Measurements from ENCODE around the gene FAM222A. TPM values are rescaled to one million over a fixed set of nuclear protein-coding genes. Genes with fewer than 3 reads are reported as not detected.

Gene FAM222A
- polyA plus RNA-seq, 1 donor from 2014 or later = 8.5 TPM

GRCh38 chr12:109685574-109686447 is 27.8 kb upstream of the FAM222A start:
- H4K20me1 ChIP-seq (ENCODE audit: insufficient read depth) = no peaks in the 10 kb centered on the region
- no peaks in the 10 kb centered on the region for H3F3A ChIP-seq (ENCODE audit: insufficient read depth, low read length, poor library complexity, severe bottlenecking)
- H3K9me2 ChIP-seq (ENCODE audit: insufficient read depth, low read length) = no peaks in the 10 kb centered on the region
- H3K27ac ChIP-seq (ENCODE audit: low read length) = no peak overlapping the region
- H3K9ac ChIP-seq (ENCODE audit: low read length) = no peak overlapping the region
- H3K4me2 ChIP-seq (ENCODE audit: low read length) = no peak overlapping the region
- H3K27me3 ChIP-seq (ENCODE audit: insufficient read depth, low read depth, low read length) = no peaks in the 10 kb centered on the region
- H3K79me2 ChIP-seq (replicated peaks; ENCODE audit: insufficient read depth, low read length) = no peaks in the 10 kb centered on the region
- H3K4me3 ChIP-seq (ENCODE audit: low read length) = no peak overlapping the region
- no peaks in the 10 kb centered on the region for H3K36me3 ChIP-seq (ENCODE audit: insufficient read depth, low read length)
- H2AFZ ChIP-seq (ENCODE audit: low read depth, low read length) = no peak overlapping the region
- TF ChIP-seq EP300 (conservative IDR thresholded peaks at IDR 0.05; ENCODE audit: poor library complexity, severe bottlenecking) (no peak), CTCF (IDR thresholded peaks at IDR 0.05; ENCODE audit: poor library complexity, severe bottlenecking) (no peak), EZH2 (IDR thresholded peaks at IDR 0.05; ENCODE audit: borderline replicate concordance, insufficient read depth, low read length, poor library complexity, severe bottlenecking) (no peak), RAD21 (conservative IDR thresholded peaks at IDR 0.05) (no peak), MXI1 (conservative IDR thresholded peaks at IDR 0.05; ENCODE audit: poor library complexity, severe bottlenecking) (no peak), REST (IDR thresholded peaks at IDR 0.05; ENCODE audit: borderline replicate concordance) (no peak), TAF1 (IDR thresholded peaks at IDR 0.05; ENCODE audit: low read depth) (no peak), POLR2AphosphoS5 (IDR thresholded peaks at IDR 0.05) (no peak), SMC3 (conservative IDR thresholded peaks at IDR 0.05; ENCODE audit: poor library complexity) (no peak)
- H3K9me3 ChIP-seq (ENCODE audit: low read length) = no peaks in the 10 kb centered on the region

GRCh38 chr12:109686523-109686922 is 27.1 kb upstream of the FAM222A start:
- TF ChIP-seq EZH2 (IDR thresholded peaks at IDR 0.05; ENCODE audit: borderline replicate concordance, insufficient read depth, low read length, poor library complexity, severe bottlenecking) (no peak), RAD21 (conservative IDR thresholded peaks at IDR 0.05) (no peak), REST (IDR thresholded peaks at IDR 0.05; ENCODE audit: borderline replicate concordance) (no peak), TAF1 (IDR thresholded peaks at IDR 0.05; ENCODE audit: low read depth) (no peak), MXI1 (conservative IDR thresholded peaks at IDR 0.05; ENCODE audit: poor library complexity, severe bottlenecking) (no peak), SMC3 (conservative IDR thresholded peaks at IDR 0.05; ENCODE audit: poor library complexity) (no peak), EP300 (conservative IDR thresholded peaks at IDR 0.05; ENCODE audit: poor library complexity, severe bottlenecking) (no peak), CTCF (IDR thresholded peaks at IDR 0.05; ENCODE audit: poor library complexity, severe bottlenecking) (no peak), POLR2AphosphoS5 (IDR thresholded peaks at IDR 0.05) (no peak)
- H3K4me3 ChIP-seq (ENCODE audit: low read length) = no peak overlapping the region
- no peak overlapping the region for H3K4me2 ChIP-seq (ENCODE audit: low read length)
- no peaks in the 10 kb centered on the region for H3K79me2 ChIP-seq (replicated peaks; ENCODE audit: insufficient read depth, low read length)
- H3K36me3 ChIP-seq (ENCODE audit: insufficient read depth, low read length) = no peaks in the 10 kb centered on the region
- no peaks in the 10 kb centered on the region for H3F3A ChIP-seq (ENCODE audit: insufficient read depth, low read length, poor library complexity, severe bottlenecking)
- no peaks in the 10 kb centered on the region for H3K9me3 ChIP-seq (ENCODE audit: low read length)
- H4K20me1 ChIP-seq (ENCODE audit: insufficient read depth) = no peaks in the 10 kb centered on the region
- H2AFZ ChIP-seq (ENCODE audit: low read depth, low read length) = no peak overlapping the region
- no peak overlapping the region for H3K9ac ChIP-seq (ENCODE audit: low read length)
- H3K27me3 ChIP-seq (ENCODE audit: insufficient read depth, low read depth, low read length) = no peaks in the 10 kb centered on the region
- no peak overlapping the region for H3K27ac ChIP-seq (ENCODE audit: low read length)
- no peaks in the 10 kb centered on the region for H3K9me2 ChIP-seq (ENCODE audit: insufficient read depth, low read length)

Data from neural cell (in vitro differentiated cells).